ENCODE results near the gene NOTCH2.
"Not testable (repeated sequence)": the region's sequence is repeated elsewhere in the genome, so short reads cannot be mapped to it uniquely, and the experiment has no call there.

The NOTCH2 gene

DNA sequence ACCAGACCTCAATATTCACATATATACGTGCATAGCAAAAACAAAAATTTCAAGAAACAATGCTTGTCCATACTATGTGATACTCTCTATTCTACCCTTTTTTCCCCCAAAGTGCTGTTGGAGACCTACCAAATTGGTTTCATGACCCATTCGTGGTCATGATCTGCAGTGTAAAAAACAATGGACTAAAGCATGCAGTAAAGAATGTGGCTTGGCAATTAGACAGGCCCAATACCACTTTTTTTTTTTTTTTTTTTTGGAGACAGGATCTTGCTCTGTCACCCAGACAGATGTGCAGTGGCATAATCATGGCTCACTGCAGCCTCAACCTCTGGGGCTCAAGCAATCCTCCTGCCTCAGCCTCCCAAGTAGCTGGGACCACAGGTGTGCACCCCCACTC is 21.3 kb downstream of the NOTCH2 start:
- not testable (repeated sequence) for DNase-seq

DNA sequence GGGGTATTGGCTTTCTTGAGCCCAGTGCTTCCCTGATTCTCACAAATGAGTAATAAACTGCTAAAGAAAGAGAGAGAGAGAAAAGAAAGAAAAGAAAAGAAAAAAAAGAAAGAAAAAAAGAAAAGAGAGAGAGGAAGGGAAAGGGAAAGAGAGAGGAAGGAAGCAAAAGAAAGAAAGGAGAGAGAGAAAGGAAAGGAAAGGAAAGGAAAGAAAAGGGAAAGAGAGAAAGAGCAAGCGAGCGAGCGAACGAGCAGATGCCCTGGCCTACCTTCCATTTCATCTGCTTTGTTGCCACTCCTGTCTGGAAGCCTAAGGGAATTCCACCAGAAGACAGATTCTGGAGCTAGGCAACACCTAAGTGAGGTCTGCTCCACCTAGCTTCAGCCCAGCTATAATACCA is 27.7 kb downstream of the NOTCH2 start:
- not testable (repeated sequence) for DNase-seq

DNA sequence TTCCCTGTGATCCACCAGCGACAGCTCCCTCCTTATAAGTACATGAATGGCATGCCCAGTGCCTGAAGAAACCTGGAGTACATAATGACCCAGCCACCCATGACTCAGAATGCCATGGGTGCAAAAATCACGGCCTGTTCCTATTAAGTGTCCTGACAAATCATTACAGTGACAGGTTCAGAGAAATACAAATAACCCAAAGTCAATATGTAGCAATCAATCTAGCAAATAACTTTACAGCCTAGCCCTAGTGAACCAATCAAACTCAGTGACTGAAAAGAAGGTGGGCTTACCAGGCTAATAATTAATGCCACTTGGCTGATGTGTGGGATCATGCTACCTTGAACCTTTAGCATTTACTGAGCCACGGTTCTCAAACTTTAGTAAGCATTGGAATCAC is 37.2 kb downstream of the NOTCH2 start:
- DNase-seq = not testable (repeated sequence)

DNA sequence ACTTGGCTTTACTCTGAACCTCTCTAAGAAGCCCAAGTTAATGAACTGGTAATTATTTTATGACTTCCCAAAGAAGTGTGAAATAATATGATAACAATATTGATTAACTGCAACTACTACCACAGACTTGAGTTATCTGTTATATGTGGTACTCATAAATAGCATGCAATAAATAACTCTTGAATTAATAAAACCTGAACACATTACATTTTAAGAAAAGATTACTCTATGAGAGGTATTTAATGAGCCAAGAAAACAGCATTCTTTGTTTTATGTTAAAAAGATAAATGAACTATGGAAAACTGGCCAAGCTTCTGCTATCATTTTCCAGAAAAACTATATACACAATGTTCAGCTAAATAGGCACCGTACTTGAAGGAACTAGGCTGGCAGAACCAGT is 45.7 kb downstream of the NOTCH2 start:
- DNase-seq = not testable (repeated sequence)

DNA sequence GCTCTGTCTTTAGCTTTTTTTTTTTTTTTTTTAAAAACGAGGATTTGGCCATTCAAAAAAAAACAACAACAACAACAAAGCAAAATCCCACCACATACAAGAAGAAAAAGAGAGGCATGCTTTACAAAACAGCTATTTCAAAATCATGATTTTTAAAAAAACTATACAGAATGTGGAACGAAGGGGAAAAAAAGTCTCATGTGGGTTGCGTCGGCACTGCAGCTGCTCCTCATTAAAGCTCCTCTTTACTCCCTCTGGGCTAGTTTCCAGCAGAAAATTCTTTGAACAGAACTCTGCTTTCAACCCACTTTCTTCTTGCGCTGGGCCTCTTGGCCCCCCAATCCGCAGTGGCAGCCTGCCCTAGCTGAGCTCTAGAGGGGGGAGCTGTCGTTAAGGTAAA is 54.5 kb downstream of the NOTCH2 start:
- not testable (repeated sequence) for DNase-seq

DNA sequence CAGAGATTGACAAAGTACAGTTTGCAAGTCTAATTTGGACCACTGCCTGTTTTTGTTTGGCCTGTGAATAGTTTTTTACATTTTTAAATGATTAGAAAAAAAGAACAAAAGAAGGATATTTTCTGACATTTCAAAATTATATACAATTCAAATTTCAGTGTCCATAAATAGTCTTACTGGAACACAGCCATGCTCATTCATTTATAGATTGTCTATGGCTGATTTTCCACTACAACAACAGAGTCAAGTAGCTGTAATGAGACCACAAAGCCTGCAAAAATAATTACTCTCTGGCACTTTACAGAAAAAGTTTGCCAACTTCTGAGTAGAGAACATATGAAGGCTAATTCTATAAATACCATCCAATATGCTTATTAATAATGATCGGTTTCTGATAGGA is 61.1 kb downstream of the NOTCH2 start:
- not testable (repeated sequence) for DNase-seq

DNA sequence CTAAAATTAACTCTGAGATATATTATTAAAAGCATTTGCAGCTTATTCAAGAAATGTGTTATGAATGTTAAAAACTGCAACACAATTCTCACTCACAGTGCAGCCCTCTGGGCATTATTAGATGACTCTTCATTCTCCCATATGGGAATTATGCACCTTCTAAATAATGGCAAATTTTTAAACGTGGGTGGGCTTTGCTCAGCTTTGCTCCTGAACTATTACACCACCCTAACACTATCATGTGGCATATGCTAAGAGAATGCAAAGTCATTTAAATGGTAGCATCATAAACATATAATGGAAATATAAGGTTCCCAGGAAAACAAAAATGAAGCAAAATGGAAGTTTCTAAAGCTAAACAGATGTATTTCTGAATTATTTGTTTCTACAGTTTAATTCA is 61.6 kb downstream of the NOTCH2 start:
- DNase-seq = not testable (repeated sequence)

DNA sequence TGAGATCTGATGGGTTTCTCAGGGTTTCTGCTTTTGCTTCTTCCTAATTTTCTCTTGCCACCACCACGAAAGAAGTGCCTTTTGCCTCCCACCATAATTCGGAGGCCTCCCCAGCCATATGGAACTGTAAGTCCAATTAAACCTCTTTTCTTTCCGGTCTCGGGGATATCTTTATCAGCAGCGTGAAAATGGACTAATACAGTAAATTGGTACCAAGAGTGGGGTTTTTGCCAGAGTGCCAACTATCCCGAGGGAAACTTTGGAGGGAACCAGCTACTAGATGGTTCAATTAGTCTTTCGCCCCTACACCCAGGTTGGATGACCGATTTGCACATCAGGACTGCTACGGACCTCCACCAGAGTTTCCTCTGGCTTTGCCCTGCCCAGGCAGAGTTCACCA is 68.4 kb downstream of the NOTCH2 start:
- not testable (repeated sequence) for DNase-seq

DNA sequence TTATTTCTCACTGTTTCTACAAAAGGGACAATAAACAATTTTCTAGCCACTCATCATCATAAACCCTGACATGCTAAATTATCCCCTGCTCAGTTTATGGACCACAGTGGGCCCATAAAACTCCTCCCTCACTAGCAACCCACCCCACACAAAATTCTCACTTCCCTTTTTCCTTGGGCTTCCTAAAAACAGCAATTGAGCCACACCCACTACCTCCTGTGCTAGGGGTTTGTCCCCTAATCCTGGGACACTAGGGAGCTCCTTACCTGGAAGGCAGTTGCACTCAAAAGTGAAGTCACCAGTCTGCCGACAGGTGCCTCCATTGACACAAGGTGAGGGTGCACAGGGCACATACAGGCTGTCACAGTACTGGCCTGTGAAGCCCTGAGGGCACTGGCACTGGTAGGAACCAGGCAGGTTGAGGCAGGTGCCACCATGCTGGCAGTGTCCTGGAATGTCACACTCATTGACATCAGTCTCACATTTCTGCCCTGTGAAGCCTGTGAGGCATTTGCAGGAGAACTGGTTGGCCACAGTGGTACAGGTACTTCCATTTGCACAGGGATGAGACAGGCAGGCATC is 72.6 kb downstream of the NOTCH2 start:
- DNase-seq = not testable (repeated sequence)

DNA sequence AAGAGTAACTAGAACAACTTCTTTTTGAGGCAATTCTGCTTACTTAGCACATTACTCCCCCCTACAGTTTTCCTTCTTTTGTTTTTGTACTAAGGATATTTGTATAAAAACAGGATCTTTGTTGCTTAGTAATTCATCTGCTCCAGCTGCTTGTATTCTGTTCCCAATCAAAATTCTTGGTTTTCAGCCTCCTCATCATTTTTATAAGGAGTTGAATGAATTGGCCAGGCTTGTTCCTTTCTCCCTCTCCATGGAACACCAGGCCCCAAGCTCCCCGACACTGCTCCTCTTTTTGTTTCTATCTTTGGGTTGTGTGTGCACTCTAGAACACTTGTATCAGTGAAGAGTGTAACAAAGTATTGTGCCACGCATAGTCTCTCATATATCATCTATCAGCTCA is 73.5 kb downstream of the NOTCH2 start:
- DNase-seq = not testable (repeated sequence)

DNA sequence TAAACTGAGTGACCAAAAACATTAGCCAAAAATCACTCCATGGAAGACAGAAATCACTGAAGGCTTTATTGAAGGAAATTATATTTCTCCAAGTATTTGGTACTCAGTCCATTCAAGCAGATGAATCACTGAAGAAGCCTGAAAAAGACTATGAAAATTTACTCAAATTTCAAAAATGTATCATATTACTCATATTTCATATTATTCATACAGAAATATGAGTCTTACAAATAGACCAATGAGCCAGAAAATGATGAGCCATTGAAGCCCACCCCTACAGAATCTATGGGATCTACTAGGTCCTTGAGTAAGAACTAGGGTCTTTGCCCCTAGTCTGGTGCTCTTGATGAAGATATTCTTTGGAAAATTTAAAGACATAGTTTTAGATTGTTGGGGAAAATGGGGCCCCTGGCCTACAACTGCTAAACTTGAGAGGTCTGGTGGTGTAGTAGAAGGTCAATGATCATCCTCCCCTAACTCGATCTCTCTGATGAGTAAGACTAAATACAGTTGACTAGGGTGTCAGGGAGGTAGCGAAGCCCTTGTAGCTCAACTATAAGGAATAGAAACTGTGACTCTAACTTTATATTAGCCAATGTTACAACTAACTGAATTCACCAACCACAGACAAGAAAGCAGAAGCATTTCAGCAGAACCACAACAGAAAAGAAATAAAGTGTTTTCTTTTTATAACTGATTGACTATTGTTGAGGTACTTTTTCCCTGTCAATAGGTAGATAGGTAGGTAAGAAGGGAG is 81.0 kb downstream of the NOTCH2 start:
- no peak for DNase-seq

DNA sequence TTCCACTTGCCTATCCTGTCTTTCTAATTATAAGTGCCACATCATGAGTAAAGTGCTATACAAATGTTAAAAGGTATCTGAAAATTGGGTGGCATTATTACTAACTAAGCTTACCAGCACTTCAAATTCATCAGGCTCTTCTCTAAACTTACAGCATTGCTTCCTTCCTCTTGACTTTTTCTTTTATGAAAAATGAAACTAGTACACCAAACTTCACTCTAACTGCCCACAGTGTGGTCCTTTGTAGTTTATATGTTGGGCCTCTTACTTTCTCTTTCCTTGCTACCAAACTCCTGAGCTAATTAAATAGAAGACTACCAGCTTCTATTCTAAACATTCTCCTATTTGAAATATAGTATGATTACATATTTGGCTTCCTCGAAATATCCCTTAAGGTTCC is 81.8 kb downstream of the NOTCH2 start:
- DNase-seq = no peak

DNA sequence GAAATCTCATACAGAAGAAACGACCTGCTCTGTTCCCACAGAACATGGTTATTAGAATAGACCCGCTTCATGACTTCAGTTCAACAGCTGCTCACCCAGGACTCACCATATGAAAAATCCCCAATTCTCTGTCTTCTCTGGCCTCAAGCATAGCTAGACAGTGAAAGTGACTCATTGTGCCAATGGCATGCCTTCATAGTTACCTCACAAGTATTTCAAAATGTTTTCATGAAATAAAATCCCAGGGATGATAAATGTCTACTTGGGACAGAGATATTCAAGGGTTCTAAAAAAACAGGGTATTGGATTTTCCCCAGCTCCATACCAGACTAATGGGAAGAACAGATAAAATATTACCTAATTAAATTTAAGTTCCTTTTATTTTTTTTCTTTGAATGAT is 82.3 kb downstream of the NOTCH2 start:
- DNase-seq = no peak

DNA sequence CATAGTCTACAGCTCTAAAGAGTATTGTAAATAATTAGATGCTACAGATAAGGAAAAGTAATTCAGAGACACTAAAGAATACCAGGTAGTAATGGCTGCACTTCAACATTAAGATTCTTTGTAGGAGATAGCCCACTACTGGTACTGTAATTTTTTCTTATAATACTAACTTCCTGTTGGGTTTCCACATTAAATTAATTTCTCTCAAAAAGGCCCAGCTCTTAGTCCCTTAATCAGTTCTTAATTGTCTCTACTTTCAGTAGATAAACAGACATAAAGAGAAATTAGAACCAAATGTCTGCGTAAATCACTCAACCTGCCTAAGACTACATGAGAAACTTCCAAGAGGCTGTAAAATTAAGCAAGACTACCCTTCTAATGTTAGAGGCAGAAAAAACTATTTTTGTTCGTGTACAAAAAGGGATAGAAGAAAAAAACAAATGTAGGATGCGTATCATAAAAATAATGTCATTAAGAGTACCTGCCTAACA is 83.4 kb downstream of the NOTCH2 start:
- no peak for DNase-seq

DNA sequence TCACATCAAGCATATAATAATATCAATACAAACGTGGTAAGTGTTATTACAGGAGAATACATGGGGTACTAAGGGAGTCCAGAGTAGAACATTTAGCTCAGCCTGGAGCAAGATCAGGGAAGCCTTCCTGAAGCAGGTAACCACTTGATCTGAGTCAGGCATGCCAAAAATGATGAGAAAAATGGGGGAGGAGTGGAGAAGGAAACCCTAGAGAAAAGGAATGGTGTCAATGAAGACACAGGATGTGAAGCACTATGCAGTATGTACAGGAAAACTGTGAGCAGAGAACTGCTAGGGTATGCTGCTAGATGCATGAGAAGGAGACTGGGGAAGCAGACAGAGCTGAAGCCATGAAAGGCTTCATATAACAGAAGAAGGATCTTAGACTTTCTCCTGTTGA is 84.7 kb downstream of the NOTCH2 start:
- DNase-seq = no peak

DNA sequence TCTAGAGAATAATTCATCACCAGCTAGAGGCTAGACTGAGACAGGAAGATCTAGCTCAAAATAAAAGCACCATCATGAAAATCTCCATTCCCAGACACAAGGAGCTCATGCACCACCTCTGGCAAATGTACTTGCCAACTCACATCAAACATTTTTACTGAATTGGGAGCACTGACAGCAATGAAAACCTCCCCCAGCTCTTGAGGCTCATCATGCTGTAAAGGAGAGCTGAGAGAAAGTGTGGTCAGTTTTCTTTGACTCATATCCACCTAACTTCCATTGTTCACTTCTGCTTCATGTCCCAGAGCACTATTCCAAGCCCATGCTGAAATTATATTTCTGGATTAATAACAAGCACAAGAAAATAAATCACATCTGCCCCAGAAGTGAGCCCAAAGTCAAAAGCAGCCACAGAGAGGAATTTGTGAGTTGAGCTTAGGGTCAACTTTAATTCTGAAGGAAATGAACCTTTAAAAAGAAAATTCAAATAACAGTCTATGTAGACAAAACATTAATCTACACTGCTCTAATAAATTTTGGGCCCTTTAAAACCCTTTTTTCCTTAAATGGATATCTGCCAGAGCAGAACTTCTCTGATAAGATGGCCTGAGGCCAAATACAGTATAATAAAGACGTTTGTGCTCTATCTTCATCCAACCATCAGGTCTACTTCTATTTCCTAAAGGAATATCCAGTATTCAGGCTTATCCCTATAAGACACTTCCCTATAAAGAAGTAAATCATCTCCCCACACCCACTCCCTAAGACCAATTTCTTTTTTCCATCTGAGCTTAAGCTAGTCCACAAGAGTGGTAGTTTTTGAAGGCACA is 87.3 kb downstream of the NOTCH2 start:
- no peak for DNase-seq

DNA sequence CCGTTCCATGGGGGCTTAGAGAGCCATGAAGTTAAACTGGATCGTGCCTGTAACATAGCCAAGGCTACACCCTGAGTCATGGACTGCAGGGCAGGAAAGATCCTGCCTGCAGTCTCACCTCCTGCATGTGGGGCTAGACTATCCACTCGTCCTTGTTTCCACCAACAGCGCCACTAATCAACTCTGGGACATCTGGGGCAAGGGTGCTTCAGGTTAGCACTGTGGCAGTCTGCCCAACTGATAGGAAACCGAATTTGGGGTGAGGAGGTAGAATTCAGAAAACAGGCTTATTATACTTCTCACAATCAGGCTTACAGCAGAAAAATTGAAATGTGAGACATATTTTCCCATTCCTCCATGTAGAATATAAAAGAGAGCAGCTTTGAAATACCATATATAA is 88.0 kb downstream of the NOTCH2 start:
- no peak for DNase-seq

DNA sequence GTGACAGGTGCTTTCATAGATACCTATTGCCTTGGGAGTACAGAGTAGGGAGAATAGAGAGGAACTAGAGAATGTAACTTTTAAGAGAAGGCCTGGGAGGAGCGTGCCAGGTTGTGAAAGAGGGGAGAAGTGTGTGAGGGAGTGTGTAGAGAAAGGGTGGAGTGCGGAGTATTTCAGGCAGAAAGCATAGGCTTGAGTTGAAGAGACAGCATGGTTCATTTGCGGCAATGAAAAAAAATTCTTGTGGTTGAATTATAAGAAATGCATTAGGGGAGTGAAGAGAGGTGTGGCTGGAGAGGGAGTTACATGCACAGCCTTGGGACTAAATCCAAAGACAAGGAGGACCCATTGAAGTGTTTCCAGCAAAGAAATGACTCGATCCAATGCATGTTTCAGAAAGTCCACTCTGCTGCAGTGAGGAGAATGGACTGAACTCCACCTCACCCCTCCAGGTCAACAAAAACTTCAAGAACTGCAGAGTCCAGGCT is 91.4 kb downstream of the NOTCH2 start:
- no peak for DNase-seq

DNA sequence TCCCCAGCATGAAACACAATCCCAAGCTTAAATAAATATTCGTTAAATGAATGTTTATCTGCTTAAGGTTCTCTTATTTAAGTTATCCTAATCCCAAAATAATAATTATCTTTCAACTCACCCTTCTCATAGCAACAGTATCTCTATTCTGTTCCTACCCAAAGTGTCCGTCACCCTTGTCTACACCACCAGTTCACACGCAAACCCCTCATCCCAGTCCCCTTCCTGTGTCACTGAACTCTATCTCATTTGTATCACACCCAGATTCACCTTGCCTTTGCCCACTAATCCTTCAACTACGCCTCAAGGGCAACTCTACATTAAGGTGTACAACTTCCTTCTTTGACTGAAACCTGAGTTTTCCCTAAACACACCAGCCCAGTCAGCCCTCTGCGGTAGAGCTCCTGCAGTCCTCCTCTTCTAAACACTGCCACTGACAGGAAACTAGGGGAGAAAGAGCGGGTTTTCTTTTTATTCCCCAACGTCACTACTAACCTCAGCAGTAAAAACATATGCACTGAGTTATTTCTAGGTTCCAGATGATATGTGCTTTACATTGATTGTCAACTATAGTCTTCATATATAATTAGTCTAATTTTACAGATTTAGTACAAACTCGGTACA is 92.2 kb downstream of the NOTCH2 start:
- not testable (repeated sequence) for DNase-seq

DNA sequence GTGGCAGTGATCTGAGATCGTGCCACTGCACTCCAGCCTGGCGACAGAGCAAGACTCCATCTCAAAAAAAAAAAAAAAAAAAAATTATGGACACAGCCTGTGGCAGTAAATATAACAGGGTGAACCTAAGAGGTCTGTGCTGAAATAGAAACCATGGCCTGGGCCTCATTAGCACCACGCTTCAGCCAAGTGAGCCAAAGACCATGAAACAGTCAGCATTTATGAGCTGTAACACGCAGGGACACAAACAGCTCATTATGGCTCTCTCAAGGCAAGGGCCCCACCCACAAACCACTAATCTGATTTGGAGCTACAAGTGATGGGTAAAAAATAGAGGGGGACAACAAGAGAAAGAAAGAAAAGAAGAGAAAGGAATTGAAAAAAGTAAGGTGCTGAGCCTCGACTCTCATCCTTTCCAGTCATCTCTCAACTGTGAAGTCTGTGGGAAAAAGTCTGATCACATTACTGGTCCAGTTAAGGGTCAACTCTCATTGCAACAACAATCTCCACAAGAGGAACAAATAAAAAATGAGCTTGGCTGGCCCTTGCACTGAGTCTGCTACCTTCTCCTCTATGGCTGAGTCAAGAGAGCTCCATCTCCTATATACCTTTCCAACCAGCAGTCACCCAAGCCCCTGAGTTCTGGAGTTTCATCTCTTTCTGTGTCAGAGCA is 93.7 kb downstream of the NOTCH2 start:
- not testable (repeated sequence) for DNase-seq

DNA sequence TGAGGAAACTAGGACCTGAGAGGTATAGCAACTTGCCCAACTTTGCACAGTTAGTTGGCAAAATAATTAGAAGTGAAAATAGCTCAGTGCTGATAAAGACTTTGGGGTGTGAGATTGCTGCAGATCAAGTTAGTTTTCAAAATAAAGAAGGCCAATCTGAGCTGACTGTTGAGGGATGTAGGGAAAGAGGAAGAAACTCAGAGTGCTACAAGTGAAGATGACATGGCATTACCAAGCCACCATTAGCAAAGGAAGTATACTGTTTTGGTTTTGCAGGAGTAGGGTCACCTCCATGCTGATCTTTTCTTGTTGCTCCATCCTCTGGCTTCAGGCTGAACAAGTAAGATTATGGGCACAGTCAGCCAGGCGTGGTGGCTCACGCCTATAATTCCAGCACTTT is 94.5 kb downstream of the NOTCH2 start:
- no peak for DNase-seq

DNA sequence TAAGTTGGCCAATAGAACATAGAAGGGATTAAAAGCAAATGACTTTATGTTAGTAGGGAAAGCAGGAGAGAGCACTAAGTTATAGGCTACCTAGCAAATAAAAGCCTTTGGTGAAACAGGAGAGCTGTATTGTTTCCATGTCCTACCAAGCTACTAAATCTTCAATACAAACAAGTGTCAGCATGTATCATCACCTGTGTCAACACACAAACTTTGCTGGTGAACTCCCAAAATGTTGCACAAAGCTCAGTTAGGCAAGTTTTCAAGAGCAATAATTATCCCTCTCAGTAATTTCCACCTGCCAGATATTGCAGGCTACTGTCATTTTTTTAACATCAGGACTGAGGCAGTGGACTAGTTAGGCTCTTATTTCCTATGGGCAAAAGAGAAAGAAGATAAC is 95.4 kb downstream of the NOTCH2 start:
- DNase-seq = no peak

Measured in NCI-H2171 treated with DMSO at 0.1 percent for 48 hours (cell line).